ENCODE data around the gene KAZN.

DNA sequence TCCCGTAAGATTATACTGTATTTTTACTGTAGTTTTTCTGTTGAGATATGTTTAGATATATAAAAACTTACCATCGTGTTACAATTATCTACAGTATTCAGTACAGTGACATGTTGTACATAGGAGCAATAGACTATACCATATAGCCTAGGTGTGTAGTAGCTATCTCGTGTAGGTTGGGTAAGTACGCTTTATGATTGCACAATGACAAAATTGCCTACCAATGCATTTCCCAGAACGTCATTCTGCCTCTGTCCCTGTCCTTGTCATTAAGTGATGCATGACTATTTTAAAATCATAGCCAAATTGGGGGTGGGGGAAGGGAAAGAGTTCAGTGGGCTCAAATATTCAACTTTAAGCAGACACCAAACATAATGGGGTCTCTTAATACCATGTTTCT lies 321.3 kb downstream of the KAZN start:
- TF ChIP-seq, protein P1, sequence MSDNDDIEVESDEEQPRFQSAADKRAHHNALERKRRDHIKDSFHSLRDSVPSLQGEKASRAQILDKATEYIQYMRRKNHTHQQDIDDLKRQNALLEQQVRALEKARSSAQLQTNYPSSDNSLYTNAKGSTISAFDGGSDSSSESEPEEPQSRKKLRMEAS (IDR thresholded peaks at IDR 0.05; ENCODE audit: low read depth) = no peak
- TF ChIP-seq, protein P2, sequence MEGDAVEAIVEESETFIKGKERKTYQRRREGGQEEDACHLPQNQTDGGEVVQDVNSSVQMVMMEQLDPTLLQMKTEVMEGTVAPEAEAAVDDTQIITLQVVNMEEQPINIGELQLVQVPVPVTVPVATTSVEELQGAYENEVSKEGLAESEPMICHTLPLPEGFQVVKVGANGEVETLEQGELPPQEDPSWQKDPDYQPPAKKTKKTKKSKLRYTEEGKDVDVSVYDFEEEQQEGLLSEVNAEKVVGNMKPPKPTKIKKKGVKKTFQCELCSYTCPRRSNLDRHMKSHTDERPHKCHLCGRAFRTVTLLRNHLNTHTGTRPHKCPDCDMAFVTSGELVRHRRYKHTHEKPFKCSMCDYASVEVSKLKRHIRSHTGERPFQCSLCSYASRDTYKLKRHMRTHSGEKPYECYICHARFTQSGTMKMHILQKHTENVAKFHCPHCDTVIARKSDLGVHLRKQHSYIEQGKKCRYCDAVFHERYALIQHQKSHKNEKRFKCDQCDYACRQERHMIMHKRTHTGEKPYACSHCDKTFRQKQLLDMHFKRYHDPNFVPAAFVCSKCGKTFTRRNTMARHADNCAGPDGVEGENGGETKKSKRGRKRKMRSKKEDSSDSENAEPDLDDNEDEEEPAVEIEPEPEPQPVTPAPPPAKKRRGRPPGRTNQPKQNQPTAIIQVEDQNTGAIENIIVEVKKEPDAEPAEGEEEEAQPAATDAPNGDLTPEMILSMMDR (IDR thresholded peaks at IDR 0.05) = no peak
- TF ChIP-seq RCOR1 (IDR thresholded peaks at IDR 0.05; ENCODE audit: low read length) (no peak), EP300 (IDR thresholded peaks at IDR 0.05; ENCODE audit: borderline replicate concordance in 1 of 2, low read depth in 1 of 2, low read length in 1 of 2) (no peak)
- TF ChIP-seq, protein P3, sequence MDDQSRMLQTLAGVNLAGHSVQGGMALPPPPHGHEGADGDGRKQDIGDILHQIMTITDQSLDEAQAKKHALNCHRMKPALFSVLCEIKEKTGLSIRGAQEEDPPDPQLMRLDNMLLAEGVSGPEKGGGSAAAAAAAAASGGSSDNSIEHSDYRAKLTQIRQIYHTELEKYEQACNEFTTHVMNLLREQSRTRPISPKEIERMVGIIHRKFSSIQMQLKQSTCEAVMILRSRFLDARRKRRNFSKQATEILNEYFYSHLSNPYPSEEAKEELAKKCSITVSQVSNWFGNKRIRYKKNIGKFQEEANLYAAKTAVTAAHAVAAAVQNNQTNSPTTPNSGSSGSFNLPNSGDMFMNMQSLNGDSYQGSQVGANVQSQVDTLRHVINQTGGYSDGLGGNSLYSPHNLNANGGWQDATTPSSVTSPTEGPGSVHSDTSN (IDR thresholded peaks at IDR 0.05) = no peak
